ENCODE measurements around the gene DPM1.

GRCh38 chr20:50892394-50892793, 65.9 kb downstream of the DPM1 start:
- TF ChIP-seq CTCF (IDR thresholded peaks at IDR 0.05; ENCODE audit: extremely low read depth in 1 of 2, insufficient read depth in 1 of 2, low read depth in 1 of 2, low read length in 2 of 2) (no peak), POLR2AphosphoS5 (IDR thresholded peaks at IDR 0.05; ENCODE audit: insufficient read depth, low read depth, low read length) (no peak), POLR2A (IDR thresholded peaks at IDR 0.05; ENCODE audit: low read depth, low read length) (no peak), MYC (IDR thresholded peaks at IDR 0.05; ENCODE audit: low read depth, low read length) (no peak), EZH2 (IDR thresholded peaks at IDR 0.05; ENCODE audit: borderline replicate concordance, low read depth, low read length, severe bottlenecking) (no peak), JUN (IDR thresholded peaks at IDR 0.05; ENCODE audit: borderline replicate concordance, insufficient read depth, insufficient read length, low read depth) (no peak)
- TF ChIP-seq, protein P1, sequence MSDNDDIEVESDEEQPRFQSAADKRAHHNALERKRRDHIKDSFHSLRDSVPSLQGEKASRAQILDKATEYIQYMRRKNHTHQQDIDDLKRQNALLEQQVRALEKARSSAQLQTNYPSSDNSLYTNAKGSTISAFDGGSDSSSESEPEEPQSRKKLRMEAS (IDR thresholded peaks at IDR 0.05; ENCODE audit: insufficient read depth, insufficient read length), result no peak
